Measurements from ENCODE around the gene ESYT2.
"Not testable (repeated sequence)": the region's sequence is repeated elsewhere in the genome, so short reads cannot be mapped to it uniquely, and the experiment has no call there.

ESYT2 gene

GRCh38 chr7:158856883-158857668 is 27.8 kb upstream of the ESYT2 start:
- no peak for DNase-seq

- no peak for DNase-seq
Measured at GRCh38 chr7:158854681-158855081, 25.4 kb upstream of the ESYT2 start.

GRCh38 chr7:158850545-158851102 is 21.3 kb upstream of the ESYT2 start:
- DNase-seq, result no peak

GRCh38 chr7:158849768-158850544 is 20.6 kb upstream of the ESYT2 start:
- no peak for DNase-seq

GRCh38 chr7:158849442-158849767 is 20.1 kb upstream of the ESYT2 start:
- DNase-seq, result no peak

GRCh38 chr7:158847451-158847866 is 18.1 kb upstream of the ESYT2 start:
- no peak for DNase-seq

GRCh38 chr7:158846304-158846703 is 17.0 kb upstream of the ESYT2 start:
- DNase-seq, result no peak

GRCh38 chr7:158843771-158844170 is 14.5 kb upstream of the ESYT2 start:
- no peak for DNase-seq

- no peak for DNase-seq
Measured at GRCh38 chr7:158842486-158842885, 13.2 kb upstream of the ESYT2 start.

GRCh38 chr7:158840604-158841003 is 11.3 kb upstream of the ESYT2 start:
- no peak for DNase-seq

- not testable (repeated sequence) for DNase-seq
Measured at GRCh38 chr7:158839177-158839576, 9.9 kb upstream of the ESYT2 start.

- no peak for DNase-seq
Measured at GRCh38 chr7:158837790-158838637, 8.7 kb upstream of the ESYT2 start.

- DNase-seq, result no peak
Measured at GRCh38 chr7:158836692-158837091, 7.4 kb upstream of the ESYT2 start.

- no peak for DNase-seq
Measured at GRCh38 chr7:158834878-158835784, 5.8 kb upstream of the ESYT2 start.

- DNase-seq, result no peak
Measured at GRCh38 chr7:158832994-158833393, 3.7 kb upstream of the ESYT2 start.

- DNase-seq, result no peak
Measured at GRCh38 chr7:158831738-158832091, 2.4 kb upstream of the ESYT2 start.

- no peak for DNase-seq
Measured at GRCh38 chr7:158830211-158830723, 958 bp upstream of the ESYT2 start.

GRCh38 chr7:158829021-158829341 is 328 bp downstream of the ESYT2 start:
- DNase-seq, result no peak

- DNase-seq, result no peak
Measured at GRCh38 chr7:158828133-158829020, 932 bp downstream of the ESYT2 start.

GRCh38 chr7:158827411-158828132 is 1.7 kb downstream of the ESYT2 start:
- no peak for DNase-seq

Data from T1000 (cell line).